ENCODE data around the gene TCF4.

TCF4 gene

DNA sequence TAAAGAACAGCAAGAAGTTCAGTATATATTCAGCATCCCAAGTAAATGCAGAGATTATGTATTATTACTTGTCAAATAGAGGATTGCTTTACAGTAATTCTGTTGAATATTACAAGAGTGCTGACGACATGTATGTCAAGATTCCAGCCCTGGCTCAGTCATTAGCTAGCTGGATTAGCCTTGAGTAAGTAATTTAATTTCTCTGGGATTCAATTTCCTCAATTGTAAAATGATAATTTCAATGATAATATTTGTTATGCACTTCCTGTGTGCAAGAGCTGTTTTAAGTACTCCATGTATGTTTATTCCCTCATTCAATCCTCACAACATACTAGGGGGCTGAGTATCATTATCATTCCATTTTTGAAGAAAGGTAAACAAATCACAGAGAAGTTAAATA, 44.0 kb downstream of the TCF4 start:
- in situ Hi-C loops (cut with MboI; ENCODE audit: low pct_unique_long_range_greater_than_20kb, low sequenced_read_pairs, unreplicated experiment): no loop called here
- TF ChIP-seq, protein P1, sequence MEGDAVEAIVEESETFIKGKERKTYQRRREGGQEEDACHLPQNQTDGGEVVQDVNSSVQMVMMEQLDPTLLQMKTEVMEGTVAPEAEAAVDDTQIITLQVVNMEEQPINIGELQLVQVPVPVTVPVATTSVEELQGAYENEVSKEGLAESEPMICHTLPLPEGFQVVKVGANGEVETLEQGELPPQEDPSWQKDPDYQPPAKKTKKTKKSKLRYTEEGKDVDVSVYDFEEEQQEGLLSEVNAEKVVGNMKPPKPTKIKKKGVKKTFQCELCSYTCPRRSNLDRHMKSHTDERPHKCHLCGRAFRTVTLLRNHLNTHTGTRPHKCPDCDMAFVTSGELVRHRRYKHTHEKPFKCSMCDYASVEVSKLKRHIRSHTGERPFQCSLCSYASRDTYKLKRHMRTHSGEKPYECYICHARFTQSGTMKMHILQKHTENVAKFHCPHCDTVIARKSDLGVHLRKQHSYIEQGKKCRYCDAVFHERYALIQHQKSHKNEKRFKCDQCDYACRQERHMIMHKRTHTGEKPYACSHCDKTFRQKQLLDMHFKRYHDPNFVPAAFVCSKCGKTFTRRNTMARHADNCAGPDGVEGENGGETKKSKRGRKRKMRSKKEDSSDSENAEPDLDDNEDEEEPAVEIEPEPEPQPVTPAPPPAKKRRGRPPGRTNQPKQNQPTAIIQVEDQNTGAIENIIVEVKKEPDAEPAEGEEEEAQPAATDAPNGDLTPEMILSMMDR (IDR thresholded peaks at IDR 0.05; ENCODE audit: extremely low read depth, insufficient read depth, missing control alignments): no peak
- DNase-seq (ENCODE audit: low spot score): no peak

DNA sequence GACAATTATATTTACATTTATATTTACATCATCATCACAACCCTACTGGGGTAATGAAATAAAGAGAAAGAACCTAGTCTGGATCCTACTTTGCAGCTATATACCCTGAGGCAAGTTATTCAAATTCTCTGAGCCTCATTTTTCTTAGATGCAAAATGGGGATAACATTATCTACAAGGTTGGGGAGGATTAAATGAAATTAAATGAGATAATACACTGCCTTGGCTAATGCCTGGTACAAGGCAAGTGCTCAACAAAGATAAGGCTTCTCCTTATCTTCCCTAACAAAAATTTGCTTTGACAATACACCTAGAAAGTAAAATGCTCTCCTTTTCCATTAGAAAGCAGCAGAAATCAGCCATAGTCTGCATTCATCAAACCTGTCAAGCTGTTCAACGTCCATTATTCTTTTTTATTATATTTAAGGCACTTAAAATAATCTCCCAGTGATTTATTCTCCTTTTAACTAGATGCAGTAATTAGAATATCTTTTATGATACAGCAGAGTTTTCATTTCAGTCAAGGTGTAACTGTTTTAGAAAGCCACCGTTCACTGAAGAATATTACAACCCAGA, 44.8 kb downstream of the TCF4 start:
- no peak for DNase-seq (ENCODE audit: low spot score)
- TF ChIP-seq, protein P1 (IDR thresholded peaks at IDR 0.05; ENCODE audit: extremely low read depth, insufficient read depth, missing control alignments): no peak
- in situ Hi-C loops (cut with MboI; ENCODE audit: low pct_unique_long_range_greater_than_20kb, low sequenced_read_pairs, unreplicated experiment): no loop called here

DNA sequence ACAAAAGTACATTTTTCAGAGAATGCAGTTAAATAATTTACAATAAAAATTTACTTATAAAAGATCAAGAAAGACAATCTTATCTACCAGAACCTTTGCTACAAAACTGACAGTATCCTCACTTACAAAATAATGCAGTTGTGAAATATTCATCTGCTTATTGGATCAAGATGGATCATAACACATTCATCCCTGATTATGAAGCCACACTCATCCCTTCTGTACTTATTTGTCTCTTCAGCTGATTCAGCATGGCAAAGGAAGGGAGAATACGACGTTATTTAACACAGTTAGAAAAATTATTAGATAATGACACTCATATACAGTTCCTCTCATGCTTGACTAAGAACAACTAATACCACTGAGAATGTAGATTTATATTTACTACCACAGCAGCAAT, 46.4 kb downstream of the TCF4 start:
- DNase-seq (ENCODE audit: low spot score): no peak
- TF ChIP-seq, protein P1 (IDR thresholded peaks at IDR 0.05; ENCODE audit: extremely low read depth, insufficient read depth, missing control alignments): no peak
- in situ Hi-C loops (cut with MboI; ENCODE audit: low pct_unique_long_range_greater_than_20kb, low sequenced_read_pairs, unreplicated experiment): no loop called here

DNA sequence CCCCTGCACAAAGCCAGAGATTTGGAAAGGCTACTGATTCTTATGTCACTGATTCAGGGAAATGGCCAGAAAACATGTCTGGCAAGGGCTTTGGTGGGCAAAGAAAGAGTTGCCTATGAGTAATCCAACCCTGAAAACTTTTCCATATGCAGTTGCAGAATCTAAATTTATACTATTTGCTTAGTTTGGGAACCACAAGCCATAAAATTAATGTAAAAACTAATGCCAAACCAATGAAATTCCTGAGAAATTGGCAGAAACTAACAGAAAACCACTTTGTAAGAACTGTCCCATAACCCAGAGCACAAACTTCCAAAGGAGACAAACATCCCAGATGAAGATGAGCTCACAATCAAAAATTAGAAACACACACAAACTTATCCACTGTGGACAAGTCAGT, 48.8 kb downstream of the TCF4 start:
- no peak for DNase-seq (ENCODE audit: low spot score)
- in situ Hi-C loops (cut with MboI; ENCODE audit: low pct_unique_long_range_greater_than_20kb, low sequenced_read_pairs, unreplicated experiment): no loop called here
- TF ChIP-seq, protein P1 (IDR thresholded peaks at IDR 0.05; ENCODE audit: extremely low read depth, insufficient read depth, missing control alignments): no peak

DNA sequence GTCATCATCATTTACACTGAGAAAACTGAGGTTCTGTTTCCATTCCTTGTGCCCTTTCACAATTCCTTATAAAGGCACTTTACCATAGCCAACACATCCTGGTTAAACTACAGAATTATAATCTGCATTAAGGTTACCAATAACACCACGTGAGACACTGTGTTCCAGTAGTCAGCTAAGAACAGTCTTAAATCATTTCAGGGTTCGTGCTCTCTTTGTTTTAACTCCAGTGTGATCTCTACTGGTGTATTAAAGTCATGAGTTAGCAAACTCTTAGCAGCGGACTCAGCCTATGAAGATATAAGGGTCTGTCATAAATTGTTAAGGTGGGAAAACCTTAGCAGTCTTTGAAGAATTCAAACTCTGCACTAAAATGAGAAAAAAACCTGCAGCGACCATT, 53.0 kb downstream of the TCF4 start:
- in situ Hi-C loops (cut with MboI; ENCODE audit: low pct_unique_long_range_greater_than_20kb, low sequenced_read_pairs, unreplicated experiment): no loop called here
- TF ChIP-seq, protein P1 (IDR thresholded peaks at IDR 0.05; ENCODE audit: extremely low read depth, insufficient read depth, missing control alignments): no peak

DNA sequence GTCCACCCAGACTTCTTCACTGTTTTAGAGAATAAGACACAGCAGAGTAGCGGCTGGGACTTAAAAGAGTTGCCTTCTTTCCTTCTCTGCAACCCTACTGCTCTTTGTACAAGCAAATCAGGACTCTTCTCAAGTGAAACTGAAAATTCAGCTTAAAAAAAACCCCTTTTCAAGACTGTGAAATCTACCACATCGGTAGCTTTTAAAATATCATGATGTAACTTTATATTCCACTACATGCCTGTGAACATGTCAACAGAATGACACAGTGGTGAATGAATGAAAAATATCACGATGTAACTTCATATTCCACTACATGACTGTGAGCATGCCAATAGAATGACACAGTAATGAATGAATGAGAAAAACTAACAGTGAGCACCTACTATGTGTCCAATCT, 53.4 kb downstream of the TCF4 start:
- in situ Hi-C loops (cut with MboI; ENCODE audit: low pct_unique_long_range_greater_than_20kb, low sequenced_read_pairs, unreplicated experiment): no loop called here
- no peak for DNase-seq (ENCODE audit: low spot score)
- TF ChIP-seq, protein P1 (IDR thresholded peaks at IDR 0.05; ENCODE audit: extremely low read depth, insufficient read depth, missing control alignments): no peak

More for the DNA sequence above, 53.0 kb downstream of the TCF4 start:
- no peak for DNase-seq (ENCODE audit: low spot score)

DNA sequence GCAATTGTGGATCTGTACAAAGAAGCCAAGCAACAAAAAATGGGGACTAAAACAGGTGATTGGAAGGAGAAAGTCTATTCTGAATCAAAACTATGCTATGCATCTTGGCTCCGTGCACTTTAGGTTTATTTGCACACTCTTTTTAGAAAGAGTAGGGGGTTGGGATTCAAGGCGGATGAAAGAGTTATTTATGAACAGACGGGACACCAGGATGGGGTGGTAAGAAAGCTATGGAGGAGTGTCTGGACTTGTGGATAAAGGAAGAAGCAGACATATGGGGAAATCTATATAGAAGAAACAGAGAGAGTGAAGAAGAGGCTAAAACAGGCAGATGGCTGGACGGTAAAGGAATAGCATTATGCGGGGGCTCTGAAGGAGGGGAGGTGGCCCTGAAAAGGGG, 57.8 kb downstream of the TCF4 start:
- in situ Hi-C loops (cut with MboI; ENCODE audit: low pct_unique_long_range_greater_than_20kb, low sequenced_read_pairs, unreplicated experiment): no loop called here
- DNase-seq (ENCODE audit: low spot score): no peak
- TF ChIP-seq, protein P1 (IDR thresholded peaks at IDR 0.05; ENCODE audit: extremely low read depth, insufficient read depth, missing control alignments): no peak

Measured in GM13977 (cell line).